Measurements from ENCODE around the gene EIF3B. TPM values are rescaled to one million over a fixed set of nuclear protein-coding genes. Genes with fewer than 3 reads are reported as not detected.

Gene EIF3B
- total RNA-seq, 2 experiments from 2014 or later, result 166 to 167 TPM

- no peaks in the 10 kb centered on the region for H3K36me3 Mint-ChIP-seq (ENCODE audit: low read depth)
These were observed 33.6 kb upstream of the EIF3B start for GRCh38 chr7:2321020-2321419.

GRCh38 chr7:2325162-2325561 is 29.5 kb upstream of the EIF3B start:
- no peaks in the 10 kb centered on the region for H3K27me3 ChIP-seq (ENCODE audit: control insufficient read depth in 1 of 2, insufficient read depth in 2 of 2, low read length in 2 of 2)
- H3K9me3 ChIP-seq (ENCODE audit: control insufficient read depth in 1 of 2, insufficient read depth in 1 of 2, low read length in 2 of 2), result no peaks in the 10 kb centered on the region
- ChIA-PET CTCF (no interaction called here), POLR2A (no interaction called here)
- H3K36me3 ChIP-seq (ENCODE audit: insufficient read depth, low read length), result no peaks in the 10 kb centered on the region
- ATAC-seq (ENCODE audit: poor library complexity), result no peak
- no peak overlapping the region for H3K27ac ChIP-seq (ENCODE audit: low read depth in 1 of 2, low read length in 2 of 2)
- DNase-seq, result no peak
- no peak overlapping the region for H3K4me3 ChIP-seq (ENCODE audit: low read length)
- TF ChIP-seq CTCF (IDR thresholded peaks at IDR 0.05), result no peak
- Mint-ChIP-seq H3K4me1 (ENCODE audit: low read depth) (no peaks in the 10 kb centered on the region), H3K9me3 (no peaks in the 10 kb centered on the region), H3K4me3 (no peak overlapping the region), H3K36me3 (ENCODE audit: low read depth) (no peaks in the 10 kb centered on the region), H3K27ac (no peak overlapping the region), H3K27me3 (no peaks in the 10 kb centered on the region)
- intact Hi-C loops (cut with DNase I, micrococcal nuclease), result no loop called here
- no peaks in the 10 kb centered on the region for H3K4me1 ChIP-seq (ENCODE audit: insufficient read depth, low read length)

More at GRCh38 chr7:2321020-2321419, 33.6 kb upstream of the EIF3B start:
- POLR2A ChIA-PET, result no interaction called here
- H3K27ac Mint-ChIP-seq, result no peak overlapping the region
- DNase-seq (no peak), ATAC-seq (ENCODE audit: poor library complexity) (no peak)
- H3K4me1 Mint-ChIP-seq (ENCODE audit: low read depth), result no peaks in the 10 kb centered on the region
- H3K27me3 ChIP-seq (ENCODE audit: control insufficient read depth in 1 of 2, insufficient read depth in 2 of 2, low read length in 2 of 2), result no peaks in the 10 kb centered on the region
- no peaks in the 10 kb centered on the region for H3K9me3 ChIP-seq (ENCODE audit: control insufficient read depth in 1 of 2, insufficient read depth in 1 of 2, low read length in 2 of 2)
- no peaks in the 10 kb centered on the region for H3K4me1 ChIP-seq (ENCODE audit: insufficient read depth, low read length)
- CTCF ChIA-PET, result interaction anchor here (0.7 kb wide), 1 partner anchor 392 kb away, joined by 3 read pairs; no protein-coding TSS in a partner anchor
- intact Hi-C loops (cut with DNase I, micrococcal nuclease), result no loop called here
- no peak overlapping the region for H3K4me3 Mint-ChIP-seq
- H3K27me3 Mint-ChIP-seq, result no peaks in the 10 kb centered on the region
- no peaks in the 10 kb centered on the region for H3K36me3 ChIP-seq (ENCODE audit: insufficient read depth, low read length)
- no peak overlapping the region for H3K27ac ChIP-seq (ENCODE audit: low read depth in 1 of 2, low read length in 2 of 2)
- no peak overlapping the region for H3K4me3 ChIP-seq (ENCODE audit: low read length)
- no peaks in the 10 kb centered on the region for H3K9me3 Mint-ChIP-seq
- no peak for TF ChIP-seq CTCF (IDR thresholded peaks at IDR 0.05)

- Mint-ChIP-seq H3K27ac (no peak overlapping the region), H3K27me3 (no peaks in the 10 kb centered on the region), H3K36me3 (ENCODE audit: low read depth) (no peaks in the 10 kb centered on the region), H3K9me3 (no peaks in the 10 kb centered on the region), H3K4me3 (no peak overlapping the region), H3K4me1 (ENCODE audit: low read depth) (no peaks in the 10 kb centered on the region)
- DNase-seq, result no peak
- no peak for TF ChIP-seq CTCF (IDR thresholded peaks at IDR 0.05)
- no peaks in the 10 kb centered on the region for H3K36me3 ChIP-seq (ENCODE audit: insufficient read depth, low read length)
- no peak overlapping the region for H3K4me3 ChIP-seq (ENCODE audit: low read length)
- intact Hi-C loops (cut with DNase I, micrococcal nuclease), result no loop called here
- no peaks in the 10 kb centered on the region for H3K27me3 ChIP-seq (ENCODE audit: control insufficient read depth in 1 of 2, insufficient read depth in 2 of 2, low read length in 2 of 2)
- POLR2A ChIA-PET, result interaction anchor here (1.0 kb wide), 1 partner anchor 117 kb away, joined by 4 read pairs; no protein-coding TSS in a partner anchor
- H3K27ac ChIP-seq (ENCODE audit: low read depth in 1 of 2, low read length in 2 of 2), result no peak overlapping the region
- CTCF ChIA-PET, result no interaction called here
- ATAC-seq (ENCODE audit: poor library complexity), result no peak
- H3K4me1 ChIP-seq (ENCODE audit: insufficient read depth, low read length), result no peaks in the 10 kb centered on the region
- H3K9me3 ChIP-seq (ENCODE audit: control insufficient read depth in 1 of 2, insufficient read depth in 1 of 2, low read length in 2 of 2), result no peaks in the 10 kb centered on the region
These were observed 27.7 kb upstream of the EIF3B start for GRCh38 chr7:2326951-2327350.

Measured in CD4-positive, alpha-beta T cell (primary cell).